SKM-1 (cell line): Measurements from ENCODE around the gene PMM2.
"Not testable (repeated sequence)": the region's sequence is repeated elsewhere in the genome, so short reads cannot be mapped to it uniquely, and the experiment has no call there.

Experiments used
- DNase-seq: peaks from one replicate; lab custom pipeline; 2025; ENCODE audit not compliant: unreplicated experiment; lab: John Stamatoyannopoulos, UW

The PMM2 gene

GRCh38 chr16:8781797-8782196 is 15.8 kb upstream of the PMM2 start:
- DNase-seq, result no peak

- DNase-seq, result no peak
Measured at GRCh38 chr16:8782673-8783072, 15.0 kb upstream of the PMM2 start.

GRCh38 chr16:8785408-8785807 is 12.2 kb upstream of the PMM2 start:
- no peak for DNase-seq

- not testable (repeated sequence) for DNase-seq
Measured at GRCh38 chr16:8786316-8786715, 11.3 kb upstream of the PMM2 start.

- no peak for DNase-seq
Measured at GRCh38 chr16:8788578-8789172, 9.0 kb upstream of the PMM2 start.

GRCh38 chr16:8795091-8795490 is 2.5 kb upstream of the PMM2 start:
- DNase-seq, result no peak

- DNase-seq, result no peak
Measured at GRCh38 chr16:8795818-8796217, 1.8 kb upstream of the PMM2 start.

- no peak for DNase-seq
Measured at GRCh38 chr16:8796469-8797363, 923 bp upstream of the PMM2 start.

- DNase-seq, result no peak
Measured at GRCh38 chr16:8798174-8798527, 512 bp downstream of the PMM2 start.

- no peak for DNase-seq
Measured at GRCh38 chr16:8798535-8799157, 1.0 kb downstream of the PMM2 start.

- no peak for DNase-seq
Measured at GRCh38 chr16:8801701-8802100, 4.1 kb downstream of the PMM2 start.

- DNase-seq, result not testable (repeated sequence)
Measured at GRCh38 chr16:8803733-8804132, 6.1 kb downstream of the PMM2 start.

GRCh38 chr16:8804313-8804712 is 6.7 kb downstream of the PMM2 start:
- DNase-seq, result no peak

- DNase-seq, result no peak
Measured at GRCh38 chr16:8806272-8806983, 8.8 kb downstream of the PMM2 start.

- no peak for DNase-seq
Measured at GRCh38 chr16:8807189-8807588, 9.6 kb downstream of the PMM2 start.

- DNase-seq, result no peak
Measured at GRCh38 chr16:8808009-8808408, 10.4 kb downstream of the PMM2 start.

- no peak for DNase-seq
Measured at GRCh38 chr16:8808613-8809353, 11.1 kb downstream of the PMM2 start.

GRCh38 chr16:8812162-8812843 is 14.7 kb downstream of the PMM2 start:
- DNase-seq, result no peak

- DNase-seq, result no peak
Measured at GRCh38 chr16:8814095-8814806, 16.6 kb downstream of the PMM2 start.
